GM12874 (cell line): ENCODE measurements around the gene FTO.

Experiments used
- CTCF ChIP-seq: IDR thresholded peaks from 2 replicates; pipeline ENCODE4 v1.5.1; 2011; ENCODE audit warnings: low read depth, mild to moderate bottlenecking, control low read depth, low read length, moderate library complexity; ENCODE audit not compliant: insufficient read depth

Gene FTO

GRCh38 chr16:53712065-53712464 lies 8.1 kb downstream of the FTO start:
- TF ChIP-seq CTCF: no peak

GRCh38 chr16:53713403-53714204 lies 9.6 kb downstream of the FTO start:
- no peak for TF ChIP-seq CTCF

GRCh38 chr16:53714205-53715022 lies 10.5 kb downstream of the FTO start:
- TF ChIP-seq CTCF: no peak

GRCh38 chr16:53715023-53715384 lies 11.0 kb downstream of the FTO start:
- no peak for TF ChIP-seq CTCF

GRCh38 chr16:53717577-53717976 lies 13.6 kb downstream of the FTO start:
- no peak for TF ChIP-seq CTCF

GRCh38 chr16:53721017-53721416 lies 17.1 kb downstream of the FTO start:
- no peak for TF ChIP-seq CTCF

GRCh38 chr16:53726625-53727024 lies 22.7 kb downstream of the FTO start:
- TF ChIP-seq CTCF: no peak
